HG03159 (cell line): Measurements from ENCODE around the gene IL16.
"Not testable (repeated sequence)": the region's sequence is repeated elsewhere in the genome, so short reads cannot be mapped to it uniquely, and the experiment has no call there.

ENCODE experiments used
- ATAC-seq: cut with Tn5 transposase; IDR thresholded peaks from one replicate; pipeline ENCODE4 v1.9.1; 2021; ENCODE audit warnings: mild to moderate bottlenecking, moderate library complexity; ENCODE audit not compliant: unreplicated experiment

The IL16 gene

GRCh38 chr15:81199031-81199779 lies 2.5 kb downstream of the IL16 start:
- no peak for ATAC-seq

DNA sequence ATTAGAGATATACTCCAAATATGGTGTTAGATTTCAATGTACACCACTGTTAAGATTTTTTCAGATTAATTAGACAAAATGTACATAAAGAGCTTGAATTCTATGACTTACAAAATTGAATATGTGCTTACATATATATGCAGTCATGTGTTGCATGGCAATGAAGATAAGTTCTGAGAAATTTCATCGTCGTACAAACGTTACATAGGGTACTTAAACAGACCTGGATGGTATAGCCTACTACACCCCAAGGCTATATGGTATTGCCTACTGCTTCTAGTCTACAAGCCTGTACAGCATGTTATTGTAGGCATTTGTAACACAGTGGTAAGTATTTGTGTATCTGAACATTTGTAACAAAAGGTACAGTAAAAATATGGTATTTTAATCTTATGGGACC lies 9.3 kb downstream of the IL16 start:
- ATAC-seq = no peak

- ATAC-seq = not testable (repeated sequence)
Observed at GRCh38 chr15:81207987-81208386, 11.3 kb downstream of the IL16 start.

GRCh38 chr15:81209635-81210034 lies 13.0 kb downstream of the IL16 start:
- no peak for ATAC-seq

DNA sequence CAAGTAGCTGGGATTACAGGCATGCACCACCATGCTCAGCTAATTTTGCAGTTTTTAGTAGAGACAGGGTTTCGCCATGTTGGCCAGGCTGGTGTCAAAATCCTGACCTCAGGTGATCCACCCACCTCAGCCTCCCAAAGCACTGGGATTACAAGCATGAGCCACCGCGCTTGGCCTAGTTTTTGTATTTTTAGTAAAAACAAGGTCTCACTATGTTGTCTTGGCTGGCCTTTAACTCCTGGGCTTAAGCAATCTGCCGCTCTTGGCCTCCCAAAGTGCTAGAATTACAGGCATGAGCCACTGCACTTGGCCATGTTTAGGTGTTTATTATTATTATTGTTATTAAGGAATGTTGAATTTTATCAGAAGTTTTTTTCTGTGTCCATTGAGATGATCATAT lies 14.7 kb downstream of the IL16 start:
- ATAC-seq = no peak

DNA sequence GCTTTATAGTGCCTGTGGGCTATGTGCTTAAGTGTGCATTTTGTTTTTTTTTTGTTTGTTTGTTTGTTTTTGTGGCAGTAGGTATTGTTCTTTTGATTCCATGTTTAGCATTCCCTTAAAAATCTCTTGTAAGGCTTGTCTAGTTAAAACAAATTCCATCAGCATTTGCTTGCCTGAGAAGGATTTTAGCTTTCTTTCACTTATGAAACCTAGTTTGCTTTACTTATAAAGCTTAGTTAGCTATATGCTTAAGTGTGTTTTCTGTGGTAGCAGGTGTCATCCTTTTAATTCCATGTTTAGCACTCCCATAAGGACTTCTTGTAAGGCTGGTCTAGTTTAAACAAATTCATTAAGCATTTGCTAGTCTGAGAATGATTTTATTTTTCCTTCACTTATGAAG lies 17.3 kb downstream of the IL16 start:
- ATAC-seq = no peak

GRCh38 chr15:81215531-81215930 lies 18.9 kb downstream of the IL16 start:
- ATAC-seq = no peak

DNA sequence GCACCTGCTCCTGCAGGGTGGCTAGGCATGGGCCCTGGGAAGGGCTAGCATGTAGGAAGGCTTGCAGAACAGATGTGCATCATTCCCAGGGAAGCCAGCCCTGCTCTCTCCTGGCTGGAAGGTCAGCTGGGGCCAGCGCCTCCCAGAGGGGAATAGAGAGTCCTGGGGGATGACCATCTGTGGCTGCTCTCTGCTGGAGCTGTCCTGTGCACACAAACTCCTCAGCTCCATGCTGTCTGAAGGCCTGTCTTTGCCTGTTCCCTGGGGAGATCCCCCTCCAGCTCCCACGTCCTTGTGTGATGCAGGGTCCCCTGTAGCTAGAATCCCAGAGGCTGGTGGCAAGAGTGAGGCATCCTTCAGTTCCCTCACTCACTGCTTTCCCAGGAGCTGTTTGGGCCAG lies 19.3 kb downstream of the IL16 start:
- no peak for ATAC-seq

GRCh38 chr15:81216422-81216821 lies 19.7 kb downstream of the IL16 start:
- ATAC-seq = no peak

- no peak for ATAC-seq
Observed at GRCh38 chr15:81221449-81221848, 24.8 kb downstream of the IL16 start.

DNA sequence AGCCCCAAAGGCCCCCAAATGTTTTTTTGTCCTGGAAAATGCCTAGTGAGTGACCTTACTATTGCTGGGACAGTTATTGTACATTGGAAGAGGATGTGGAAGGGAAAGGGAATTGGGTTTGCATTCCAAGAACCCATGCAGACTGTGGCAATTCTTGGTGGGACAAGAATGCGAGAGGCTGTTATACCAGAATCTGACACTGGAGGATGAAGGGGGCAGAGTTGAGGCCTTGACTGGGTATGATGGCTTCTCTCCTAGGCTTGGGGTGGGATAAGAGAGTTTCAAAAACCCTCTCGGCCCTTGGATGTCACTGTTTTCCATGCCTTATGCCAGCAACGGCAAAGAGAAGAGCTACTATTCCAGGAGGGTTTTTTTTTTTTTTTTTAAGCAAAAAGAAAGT lies 25.3 kb downstream of the IL16 start:
- ATAC-seq = no peak

DNA sequence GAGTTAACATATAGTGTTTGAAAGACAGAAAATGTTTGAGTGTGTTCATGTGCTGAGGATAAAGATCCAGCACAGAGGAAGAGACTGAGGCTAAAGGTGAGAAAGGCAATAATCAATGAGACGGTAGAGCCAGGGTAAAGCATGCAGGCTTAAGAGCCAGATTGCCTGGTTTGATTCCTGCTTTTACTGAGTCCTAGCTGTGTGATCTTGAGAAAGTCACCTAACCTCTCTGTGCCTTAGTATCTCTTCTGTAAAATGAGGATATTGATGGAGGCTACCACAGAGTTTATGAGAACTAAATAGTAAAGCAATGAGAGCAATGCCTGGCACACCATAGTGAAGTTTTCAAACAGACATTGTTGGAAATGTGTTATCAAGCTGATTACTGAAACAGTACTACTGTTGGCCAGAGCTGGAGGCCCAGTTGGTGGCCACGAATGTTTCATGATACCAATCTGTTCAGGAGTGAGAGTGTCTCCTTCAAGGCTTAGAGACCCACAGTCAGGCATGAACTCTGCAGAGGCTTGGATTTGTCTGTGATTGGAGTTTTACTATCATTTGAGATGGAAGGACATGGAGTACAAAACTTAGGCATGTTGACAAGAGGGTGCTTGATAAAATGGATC lies 26.8 kb downstream of the IL16 start:
- ATAC-seq = no peak

- ATAC-seq = no peak
Observed at GRCh38 chr15:81224232-81224631, 27.6 kb downstream of the IL16 start.

- ATAC-seq = no peak
Observed at GRCh38 chr15:81225161-81225671, 28.5 kb downstream of the IL16 start.

DNA sequence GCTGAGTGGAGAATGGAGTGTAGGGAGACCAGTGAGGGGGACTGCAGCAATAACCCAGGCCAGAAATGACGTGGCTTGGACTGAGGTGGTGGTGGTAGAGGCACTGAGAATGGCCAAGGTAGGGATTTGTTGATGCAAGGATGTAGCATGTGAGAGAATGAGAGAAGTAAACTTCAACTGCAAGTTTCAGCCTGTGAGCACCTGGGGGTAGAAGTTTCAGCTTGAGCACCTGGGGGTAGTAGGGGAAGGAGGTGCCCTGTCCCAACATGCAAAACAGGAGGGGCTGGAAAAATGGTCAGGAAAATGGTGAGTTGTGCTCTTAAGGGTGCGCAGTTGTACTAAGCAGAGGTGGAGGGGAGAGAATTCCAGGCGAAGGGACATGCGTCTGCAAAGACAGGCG lies 31.0 kb downstream of the IL16 start:
- no peak for ATAC-seq

- ATAC-seq = no peak
Observed at GRCh38 chr15:81229586-81229985, 32.9 kb downstream of the IL16 start.

GRCh38 chr15:81235276-81236123 lies 38.8 kb downstream of the IL16 start:
- ATAC-seq = no peak

DNA sequence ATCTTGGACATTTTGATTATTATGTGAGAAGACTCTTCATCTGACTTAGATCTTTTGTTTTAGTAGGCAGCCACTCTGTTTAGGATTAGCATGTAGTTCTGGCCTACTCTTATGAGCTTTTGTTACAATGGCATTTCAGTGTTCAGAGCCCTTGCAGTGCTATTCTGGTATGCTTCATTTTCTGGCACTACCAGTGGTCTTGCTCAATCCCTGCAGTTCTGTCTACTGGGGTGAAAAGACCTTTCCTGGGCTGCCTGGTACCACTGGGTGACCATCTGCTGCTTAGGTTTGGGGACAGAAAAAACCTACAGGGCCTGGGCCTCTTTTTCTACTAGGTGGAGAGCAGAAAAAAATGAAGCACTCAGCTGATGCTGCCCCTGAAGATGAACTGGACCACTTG lies 42.5 kb downstream of the IL16 start:
- no peak for ATAC-seq

DNA sequence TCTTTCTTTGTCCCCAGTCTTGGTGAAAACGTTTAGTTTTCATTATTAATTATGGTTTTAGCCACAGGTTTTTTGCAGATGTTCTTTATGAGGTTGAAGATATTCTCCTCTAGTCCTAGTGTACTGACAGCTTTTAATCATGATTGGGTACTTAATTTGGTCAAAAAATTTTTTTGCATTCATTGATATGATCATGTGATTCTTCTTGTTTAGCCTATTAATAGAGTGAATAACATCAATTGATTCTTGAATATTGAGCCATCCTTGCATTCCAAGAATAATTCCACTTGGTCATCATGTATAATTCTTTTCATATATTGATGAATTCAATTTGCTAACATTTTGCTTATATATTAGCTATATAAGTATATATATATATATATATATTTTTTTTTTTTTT lies 46.1 kb downstream of the IL16 start:
- no peak for ATAC-seq

DNA sequence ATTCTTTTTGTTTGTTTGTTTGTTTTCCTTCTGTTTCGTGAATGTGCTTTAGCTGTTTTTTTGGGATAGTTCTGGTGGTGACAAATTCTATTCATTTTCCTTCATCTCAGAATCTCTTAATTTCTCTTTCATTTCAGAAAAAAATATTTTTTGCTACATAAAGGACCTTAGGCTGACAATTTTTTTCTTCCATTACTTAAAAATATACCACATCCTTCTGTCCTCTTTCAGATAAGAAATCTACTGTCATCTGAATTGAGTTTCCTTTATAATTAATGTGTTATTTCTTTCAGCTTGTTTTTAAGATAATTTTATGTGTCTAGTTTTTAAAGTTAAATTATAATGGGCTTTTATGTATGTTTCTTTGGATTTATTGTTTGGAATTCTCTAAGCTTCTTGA lies 47.6 kb downstream of the IL16 start:
- ATAC-seq = no peak

DNA sequence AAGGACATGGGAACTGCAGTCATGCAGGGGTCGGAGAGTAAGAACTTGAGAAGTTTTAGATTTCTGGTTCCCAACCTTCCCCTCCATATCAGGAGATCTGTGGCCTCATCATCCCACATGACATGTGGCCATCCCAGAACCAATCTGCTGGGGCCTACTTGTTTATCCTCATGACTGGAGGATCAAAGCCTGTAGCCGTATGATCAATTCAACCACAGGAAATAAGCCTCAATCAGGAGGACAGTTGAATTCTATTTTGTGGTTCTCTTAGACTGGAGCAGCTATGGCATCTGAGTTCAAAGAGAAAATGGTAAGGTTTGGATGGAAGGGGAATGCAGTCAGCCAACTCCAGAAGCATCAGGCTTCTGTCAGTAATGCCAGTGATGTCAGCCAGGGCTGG lies 57.2 kb downstream of the IL16 start:
- no peak for ATAC-seq
